Pancreas (tissue), 10 donors: ENCODE data around the gene FAM163B. TPM values are rescaled to one million over a fixed set of nuclear protein-coding genes. Genes with fewer than 3 reads are reported as not detected.

Experiments used
- ATAC-seq, 4 donors: fragments of 200-7000 bp; cut with Tn5 transposase; one replicate each; pipeline versions ENCODE4 v1.8.0 to v1.9.1; 2020; ENCODE audit warnings: mild to moderate bottlenecking in 4 of 4, moderate library complexity in 4 of 4
- DNase-seq, 6 donors: peaks; one replicate each; pipeline ENCODE4 v3.0.0-alpha.2; 2020
- FAIRE-seq: peaks from 2 replicates; lab custom pipeline; 2012; peaks lifted over from hg19 to GRCh38; lab: Jason Lieb, UNC
- H3K27ac ChIP-seq, 4 donors: fragments of 200-600 bp; sonication (generic); 1 replicate in 3 of 4; 2 replicates in 1 of 4; pipeline versions ENCODE4 v1.5.0 to v1.8.0; 2020
- H3K27me3 ChIP-seq, 4 donors: fragments of 200-600 bp; one replicate each; pipeline ENCODE4 v1.8.0; 2021
- H3K36me3 ChIP-seq, 3 donors: fragments of 200-600 bp; sonication (generic) in 1 of 3; one replicate each; pipeline versions ENCODE4 v1.5.0 to v1.8.0; 2020 to 2021
- H3K4me1 ChIP-seq, 3 donors: fragments of 200-600 bp; one replicate each; pipeline ENCODE4 v1.8.0; 2021
- H3K4me3 ChIP-seq, 4 donors: fragments of 200-600 bp; sonication (generic) in 2 of 4; one replicate each; pipeline versions ENCODE4 v1.5.0 to v1.8.0; 2020 to 2021
- H3K9me3 ChIP-seq, 4 donors: fragments of 200-600 bp; one replicate each; pipeline ENCODE4 v1.8.0; 2021
- WGBS, 2 donors: extraction: QIAGEN DNeasy Blood & Tissue Kit; methylation state at CpG; one replicate each; pipeline ENCODE4 v1.1.7; 2013; 5-methylcytosine and 5-hydroxymethylcytosine counted together
- intact Hi-C, 3 donors: fragments of 100-400 bp; cut with DNase I; formaldehyde crosslinking; loops; one replicate each; pipeline versions ENCODE4 v1.11.1 to v1.14.2; 2022
- polyA plus RNA-seq, 2 donors: library from polyadenylated mRNA; stranded (reverse); fragments of 200-250 nt; gene quantifications; one replicate each; pipeline ENCODE4 v1.2.3, GENCODE V29; 2013
- total RNA-seq, 6 donors: library from RNA; stranded (reverse); fragmentation: NEBNext Ultra II Directional in 4 of 6; extraction: Animal tissue kit (Norgen Biotek cat#: 25700) in 4 of 6; gene quantifications; one replicate each; pipeline versions ENCODE4 v1.2.1 to v1.2.4, GENCODE V29; 2021 to 2023
- TF ChIP-seq, protein P1 (sequence below), 4 donors: fragments of 200-600 bp; sonication (generic) in 3 of 4; IDR thresholded peaks; one replicate each; pipeline versions ENCODE4 v1.5.0 to v1.8.0; 2021; ENCODE audit warnings: antibody characterized with exemption in 4 of 4
- donor health status: healthy with polysubstance abuse.
- donor health status: DM: no; HTN: no; CAD: no; lungs with moderate emphysema.
- donor health status: DM: no; HTN: no; CAD: no.
- donor health status: control.
- donor health status: control.
- donor health status: Bipolar disorder and iron deficiency.
- donor health status: DM: yes; HTN: yes; CAD: no.
- donor health status: DM: no; HTN: no; CAD: no.
- donor health status: DM: no; HTN: no; CAD: no.
- donor health status: DM: yes; HTN: yes; CAD: no.

Gene FAM163B
- total and polyA plus RNA-seq, 8 donors = not detected

DNA sequence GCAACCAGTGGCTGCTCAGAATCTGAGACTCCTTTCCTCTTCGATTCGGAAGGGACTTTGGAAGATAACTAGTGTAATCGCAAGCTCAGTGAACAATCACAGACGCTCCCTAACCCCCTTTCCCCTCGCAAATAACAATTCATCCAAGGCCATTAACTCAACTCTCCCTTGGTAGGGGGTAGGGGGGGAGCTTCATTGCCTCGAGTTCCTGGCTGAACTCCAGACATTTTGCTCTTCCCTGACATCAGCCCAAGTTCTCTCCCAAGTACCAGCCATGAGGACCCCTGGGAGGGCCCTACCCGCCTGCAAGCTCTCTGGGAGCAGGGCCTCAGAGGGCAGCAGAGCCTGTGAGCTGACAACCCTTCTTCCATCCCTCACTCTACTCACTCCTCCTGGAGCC is 8.4 kb downstream of the FAM163B start:
- ATAC-seq = no peak
- no peaks in the 10 kb centered on the region for H3K4me1 ChIP-seq
- H3K36me3 ChIP-seq = no peaks in the 10 kb centered on the region
- no peak for DNase-seq
- no peaks in the 10 kb centered on the region for H3K9me3 ChIP-seq
- no peak overlapping the region for H3K4me3 ChIP-seq
- no peaks in the 10 kb centered on the region for H3K27me3 ChIP-seq
- intact Hi-C loops = no loop called here
- TF ChIP-seq, protein P1, sequence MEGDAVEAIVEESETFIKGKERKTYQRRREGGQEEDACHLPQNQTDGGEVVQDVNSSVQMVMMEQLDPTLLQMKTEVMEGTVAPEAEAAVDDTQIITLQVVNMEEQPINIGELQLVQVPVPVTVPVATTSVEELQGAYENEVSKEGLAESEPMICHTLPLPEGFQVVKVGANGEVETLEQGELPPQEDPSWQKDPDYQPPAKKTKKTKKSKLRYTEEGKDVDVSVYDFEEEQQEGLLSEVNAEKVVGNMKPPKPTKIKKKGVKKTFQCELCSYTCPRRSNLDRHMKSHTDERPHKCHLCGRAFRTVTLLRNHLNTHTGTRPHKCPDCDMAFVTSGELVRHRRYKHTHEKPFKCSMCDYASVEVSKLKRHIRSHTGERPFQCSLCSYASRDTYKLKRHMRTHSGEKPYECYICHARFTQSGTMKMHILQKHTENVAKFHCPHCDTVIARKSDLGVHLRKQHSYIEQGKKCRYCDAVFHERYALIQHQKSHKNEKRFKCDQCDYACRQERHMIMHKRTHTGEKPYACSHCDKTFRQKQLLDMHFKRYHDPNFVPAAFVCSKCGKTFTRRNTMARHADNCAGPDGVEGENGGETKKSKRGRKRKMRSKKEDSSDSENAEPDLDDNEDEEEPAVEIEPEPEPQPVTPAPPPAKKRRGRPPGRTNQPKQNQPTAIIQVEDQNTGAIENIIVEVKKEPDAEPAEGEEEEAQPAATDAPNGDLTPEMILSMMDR (IDR thresholded peaks at IDR 0.05) = no peak
- WGBS, 2 donors = 58 to 70% methylated on average over 7 of the region's 7 CpGs
- H3K27ac ChIP-seq = no peak overlapping the region
- FAIRE-seq = no peak

DNA sequence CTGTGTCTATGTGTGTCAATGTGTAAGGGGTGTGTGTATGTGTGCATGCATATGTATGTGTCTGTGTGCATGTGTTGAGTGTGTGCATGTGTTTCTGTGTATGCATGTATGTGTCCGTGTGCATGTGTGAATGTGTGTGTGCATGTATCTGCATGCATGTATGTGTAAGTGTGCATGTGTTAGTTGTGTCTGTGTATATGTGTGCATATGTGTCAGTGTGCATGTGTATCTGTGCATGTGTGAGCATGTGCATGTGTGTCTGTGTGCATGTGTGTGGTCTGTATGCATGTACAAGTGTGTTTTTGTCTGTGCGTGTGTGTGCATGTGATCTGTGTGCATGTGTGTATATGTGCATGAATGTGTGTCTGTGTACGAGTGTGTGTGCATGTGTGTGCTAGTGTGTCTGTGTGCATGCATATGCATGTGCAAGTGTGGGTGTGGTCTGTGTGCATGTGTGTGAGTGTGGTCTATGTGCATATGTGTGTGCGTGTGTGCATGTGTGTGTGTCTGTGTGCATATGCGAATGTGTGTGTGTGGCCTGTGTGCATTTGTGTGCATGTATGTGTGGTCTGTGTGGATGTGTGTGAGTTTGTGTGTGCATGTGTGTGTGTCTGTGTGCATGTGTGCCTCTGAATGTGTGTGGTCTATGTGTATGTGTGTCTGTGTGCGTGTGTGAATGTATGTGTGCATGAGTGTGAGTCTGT is 9.6 kb downstream of the FAM163B start:
- intact Hi-C loops = no loop called here
- WGBS, 2 donors = 87 to 95% methylated on average over 6 of the region's 6 CpGs
- Histone ChIP-seq H3K4me3 (no peak overlapping the region), H3K36me3 (no peaks in the 10 kb centered on the region), H3K4me1 (no peaks in the 10 kb centered on the region), H3K27me3 (no peaks in the 10 kb centered on the region), H3K27ac (no peak overlapping the region), H3K9me3 (no peaks in the 10 kb centered on the region)
- TF ChIP-seq, protein P1 (IDR thresholded peaks at IDR 0.05) = no peak
- FAIRE-seq = no peak
- no peak for ATAC-seq
- no peak for DNase-seq

DNA sequence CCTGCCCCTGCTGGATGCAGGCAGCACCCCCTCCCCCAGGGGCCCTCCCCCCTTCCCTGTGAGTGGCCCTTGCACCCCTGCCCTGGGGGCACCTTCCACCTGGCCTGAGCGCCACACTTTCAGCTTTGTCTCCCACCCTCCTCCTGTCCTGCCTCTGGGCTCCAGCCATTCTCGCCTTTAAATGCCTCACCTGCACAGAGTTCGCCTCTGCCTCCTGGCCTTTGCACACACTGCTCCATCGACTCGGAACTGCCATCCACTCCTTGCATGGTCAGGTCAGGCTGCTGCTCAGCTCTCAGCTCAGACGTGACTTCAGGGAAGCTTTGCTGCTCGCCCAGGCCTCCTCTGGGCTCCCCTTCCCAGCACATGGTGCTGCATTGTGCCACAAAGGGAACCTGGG is 10.2 kb downstream of the FAM163B start:
- Histone ChIP-seq H3K27ac (no peak overlapping the region), H3K9me3 (no peaks in the 10 kb centered on the region), H3K27me3 (no peaks in the 10 kb centered on the region), H3K36me3 (no peaks in the 10 kb centered on the region), H3K4me3 (no peak overlapping the region), H3K4me1 (no peaks in the 10 kb centered on the region)
- FAIRE-seq = no peak
- DNase-seq = peak in 1 of 6 donors; percentile 27
- TF ChIP-seq, protein P1 (IDR thresholded peaks at IDR 0.05) = no peak
- ATAC-seq = no peak
- intact Hi-C loops = no loop called here
- WGBS, 2 donors = 75 to 81% methylated on average over 7 of the region's 7 CpGs

DNA sequence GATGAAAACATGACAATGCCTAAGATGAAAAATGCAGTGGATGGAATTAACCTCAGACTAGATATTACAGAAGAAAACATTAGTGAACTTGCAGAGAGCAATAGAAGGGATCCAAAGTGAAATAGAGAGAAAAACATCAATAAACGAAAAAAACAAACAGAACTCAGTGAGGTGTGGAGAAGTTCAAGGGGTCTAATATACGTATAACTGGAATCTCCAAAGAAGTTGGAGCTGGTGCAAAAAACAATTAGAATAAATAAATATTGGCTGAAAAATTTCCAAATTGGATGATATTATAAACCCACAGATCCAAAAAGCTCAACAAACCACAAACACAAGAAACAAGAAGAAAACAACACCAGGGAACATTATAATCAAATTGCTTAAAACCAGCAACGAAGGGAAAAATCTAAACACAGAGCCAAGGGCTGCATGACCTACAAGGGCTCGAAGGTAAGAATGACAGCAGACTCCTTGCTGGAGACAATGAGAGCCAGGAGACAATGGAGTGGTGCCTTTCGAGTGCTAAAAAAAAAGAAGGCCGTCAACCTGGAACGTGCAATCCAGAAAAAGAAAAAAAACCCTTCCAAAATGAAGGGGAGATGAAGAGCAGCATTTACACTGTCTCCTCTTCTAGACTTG is 11.8 kb downstream of the FAM163B start:
- WGBS, 2 donors = 68 to 75% methylated on average over 7 of the region's 7 CpGs
- H3K4me3 ChIP-seq = no peak overlapping the region
- no peaks in the 10 kb centered on the region for H3K4me1 ChIP-seq
- H3K9me3 ChIP-seq = no peaks in the 10 kb centered on the region
- ATAC-seq (no peak), FAIRE-seq (no peak), DNase-seq (no peak)
- no peaks in the 10 kb centered on the region for H3K36me3 ChIP-seq
- H3K27ac ChIP-seq = no peak overlapping the region
- H3K27me3 ChIP-seq = no peaks in the 10 kb centered on the region
- intact Hi-C loops = no loop called here
- TF ChIP-seq, protein P1 (IDR thresholded peaks at IDR 0.05) = no peak

DNA sequence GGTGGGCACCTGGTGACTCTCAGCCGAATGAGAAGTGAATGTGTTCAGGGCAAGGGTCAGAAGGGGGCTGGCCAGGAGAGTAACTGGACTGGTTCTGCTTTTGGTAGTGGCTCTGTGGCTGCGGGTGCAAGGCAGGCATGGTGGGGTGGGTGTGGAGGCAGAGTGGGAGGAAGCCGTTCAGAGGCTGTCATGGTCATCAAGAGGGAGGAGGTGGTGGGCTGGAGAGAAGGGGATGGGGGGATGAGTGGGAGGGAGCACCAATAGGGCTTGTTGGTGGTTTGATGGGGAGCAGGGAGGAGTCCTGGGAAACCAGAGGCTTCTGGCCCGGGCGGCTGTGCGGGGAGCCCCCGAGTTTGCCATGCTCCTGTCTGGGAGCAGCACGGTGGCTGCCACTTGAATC is 13.3 kb downstream of the FAM163B start:
- no peak for FAIRE-seq
- 79 to 87% methylated on average over 8 of the region's 8 CpGs for WGBS, 2 donors
- no peak for ATAC-seq

More for the DNA sequence above, 13.3 kb downstream of the FAM163B start:
- no peaks in the 10 kb centered on the region for H3K36me3 ChIP-seq
- no peaks in the 10 kb centered on the region for H3K9me3 ChIP-seq
- DNase-seq = peak in 1 of 6 donors; percentile 13
- no peaks in the 10 kb centered on the region for H3K4me1 ChIP-seq
- TF ChIP-seq, protein P1 (IDR thresholded peaks at IDR 0.05) = no peak
- H3K27me3 ChIP-seq = no peaks in the 10 kb centered on the region
- H3K4me3 ChIP-seq = no peak overlapping the region
- H3K27ac ChIP-seq = no peak overlapping the region
- intact Hi-C loops = no loop called here
